Cardiac muscle cell (in vitro differentiated cells and primary cell): ENCODE results near the gene PLA1A. TPM values are rescaled to one million over a fixed set of nuclear protein-coding genes. Genes with fewer than 3 reads are reported as not detected.

Experiments
- DNase-seq, 2 donors: peaks; one replicate each; pipeline versions ENCODE4 v3.0.0 to v3.0.0-alpha.2; 2010 to 2017; ENCODE audit warnings: low read depth in 1 of 2, low spot score in 1 of 2
- H3K27ac ChIP-seq: fragments of 200-600 bp; sonication (generic); 2 replicates; pipeline ENCODE4 v1.5.1; 2016
- H3K27me3 ChIP-seq: fragments of 200-600 bp; sonication (generic); 2 replicates; pipeline ENCODE4 v1.6.0; 2016; ENCODE audit warnings: control low read depth
- H3K36me3 ChIP-seq: fragments of 200-600 bp; sonication (generic); 2 replicates; pipeline ENCODE4 v1.5.1; 2016; ENCODE audit warnings: control low read depth
- H3K4me1 ChIP-seq: fragments of 200-600 bp; sonication (generic); 2 replicates; pipeline ENCODE4 v1.8.1; 2017; ENCODE audit warnings: low read depth, mild to moderate bottlenecking, mixed run types
- H3K4me3 ChIP-seq: fragments of 200-600 bp; sonication (generic); 2 replicates; pipeline ENCODE4 v1.5.1; 2016; ENCODE audit warnings: mild to moderate bottlenecking
- H3K9me3 ChIP-seq: fragments of 200-600 bp; sonication (generic); 2 replicates; pipeline ENCODE4 v1.5.1; 2017; ENCODE audit warnings: low read depth, mild to moderate bottlenecking, control low read depth
- CTCF ChIP-seq: IDR thresholded peaks from 2 replicates; pipeline ENCODE4 v1.5.1; 2012; ENCODE audit warnings: low read depth, mild to moderate bottlenecking, low read length
- polyA plus RNA-seq: library from polyadenylated mRNA; unstranded; fragments of >200 nt; fragmentation: Nextera tagmentation; extraction: Ambion mirVana; gene quantifications from 2 replicates; pipeline ENCODE4 v1.2.1, GENCODE V29; 2016
- total RNA-seq: library from RNA; depleted of rRNA; stranded (reverse); fragments of >200 nt; gene quantifications from 2 replicates; pipeline ENCODE4 v1.2.3, GENCODE V29; 2016

PLA1A gene
- total and polyA plus RNA-seq, 2 experiments from 2014 or later: 0.07 TPM; not detected in 1

- TF ChIP-seq CTCF: no peak
These were observed 42.0 kb downstream of the PLA1A start for GRCh38 chr3:119639494-119640350.

GRCh38 chr3:119641416-119641815 is 43.7 kb downstream of the PLA1A start:
- H3K9me3 ChIP-seq: no peaks in the 10 kb centered on the region
- H3K27ac ChIP-seq: no peak overlapping the region
- no peak for TF ChIP-seq CTCF
- no peak for DNase-seq
- H3K36me3 ChIP-seq: peaks cover 59% of the 10 kb centered on the region
- H3K4me1 ChIP-seq: peaks cover 19% of the 10 kb centered on the region
- no peaks in the 10 kb centered on the region for H3K27me3 ChIP-seq
- no peak overlapping the region for H3K4me3 ChIP-seq

More at GRCh38 chr3:119639494-119640350, 42.0 kb downstream of the PLA1A start:
- H3K27me3 ChIP-seq: no peaks in the 10 kb centered on the region
- H3K4me1 ChIP-seq: peaks cover 19% of the 10 kb centered on the region
- no peak for DNase-seq
- H3K9me3 ChIP-seq: no peaks in the 10 kb centered on the region
- H3K36me3 ChIP-seq: peaks cover 49% of the 10 kb centered on the region
- no peak overlapping the region for H3K4me3 ChIP-seq
- H3K27ac ChIP-seq: peak overlapping the region; percentile 82

- Histone ChIP-seq H3K4me1 (peaks cover 19% of the 10 kb centered on the region), H3K36me3 (peaks cover 72% of the 10 kb centered on the region), H3K9me3 (no peaks in the 10 kb centered on the region), H3K27ac (peak overlapping the region; percentile 46), H3K27me3 (no peaks in the 10 kb centered on the region), H3K4me3 (no peak overlapping the region)
- DNase-seq: peak in 1 of 2 donors; percentile 44
- no peak for TF ChIP-seq CTCF
These were observed 45.2 kb downstream of the PLA1A start for GRCh38 chr3:119642746-119643473.

- peak overlapping the region; percentile 46 for H3K27ac ChIP-seq
- H3K4me3 ChIP-seq: no peak overlapping the region
- no peaks in the 10 kb centered on the region for H3K27me3 ChIP-seq
- peaks cover 19% of the 10 kb centered on the region for H3K4me1 ChIP-seq
- H3K9me3 ChIP-seq: no peaks in the 10 kb centered on the region
- DNase-seq: peak in 1 of 2 donors; percentile 49
- peaks cover 78% of the 10 kb centered on the region for H3K36me3 ChIP-seq
- TF ChIP-seq CTCF: no peak
These were observed 45.8 kb downstream of the PLA1A start for GRCh38 chr3:119643528-119643927.

- Histone ChIP-seq H3K27me3 (no peaks in the 10 kb centered on the region), H3K4me1 (peaks cover 14% of the 10 kb centered on the region), H3K36me3 (peaks cover 81% of the 10 kb centered on the region), H3K27ac (peak overlapping the region; percentile 46), H3K9me3 (no peaks in the 10 kb centered on the region), H3K4me3 (no peak overlapping the region)
- no peak for DNase-seq
- TF ChIP-seq CTCF: no peak
These were observed 46.8 kb downstream of the PLA1A start for GRCh38 chr3:119644481-119644880.
